SJCRH30 (cell line): ENCODE data around the gene LRRC71. TPM values are rescaled to one million over a fixed set of nuclear protein-coding genes. Genes with fewer than 3 reads are reported as not detected.

Experiments
- DNase-seq, 2 experiments: peaks; one replicate each; pipeline ENCODE4 v3.0.0-alpha.2; 2015 to 2020
- H3K27ac ChIP-seq: fragments of 250-450 bp; sonication (Bioruptor Pico); 2 replicates; pipeline ENCODE4 v1.5.1; 2020; ENCODE audit warnings: mild to moderate bottlenecking, moderate library complexity
- H3K27me3 ChIP-seq: fragments of 250-450 bp; sonication (Bioruptor Pico); 2 replicates; pipeline ENCODE4 v1.5.1; 2020; ENCODE audit warnings: mild to moderate bottlenecking, moderate library complexity
- H3K36me3 ChIP-seq: fragments of 250-450 bp; sonication (Bioruptor Pico); 2 replicates; pipeline ENCODE4 v1.5.1; 2020; ENCODE audit warnings: mild to moderate bottlenecking, moderate library complexity
- H3K4me1 ChIP-seq: fragments of 250-450 bp; sonication (Bioruptor Pico); 2 replicates; pipeline ENCODE4 v1.5.1; 2020; ENCODE audit warnings: mild to moderate bottlenecking, moderate library complexity
- H3K4me3 ChIP-seq: fragments of 250-450 bp; sonication (Bioruptor Pico); 2 replicates; pipeline ENCODE4 v1.5.1; 2020; ENCODE audit warnings: mild to moderate bottlenecking, moderate library complexity
- H3K9me3 ChIP-seq: fragments of 250-450 bp; sonication (Bioruptor Pico); replicated peaks from 2 replicates; pipeline ENCODE4 v1.5.1; 2020; ENCODE audit warnings: mild to moderate bottlenecking, moderate library complexity
- total RNA-seq: library from RNA; depleted of rRNA; stranded (reverse); fragments of >200 nt; shearing (Covaris generic); gene quantifications from 2 replicates; pipeline ENCODE4 v1.2.3, GENCODE V29; 2014; rRNA removed

Gene LRRC71
- total RNA-seq, result not detected in 2 replicates

- Histone ChIP-seq H3K27me3 (peaks cover 3% of the 10 kb centered on the region; the same call in 1 of the 2 replicates), H3K36me3 (no peaks in the 10 kb centered on the region), H3K9me3 (no peaks in the 10 kb centered on the region), H3K4me3 (no peak within 1 kb of the TSS), H3K4me1 (peaks cover 1% of the 10 kb centered on the region), H3K27ac (no peak within 1 kb of the TSS)
- DNase-seq, result no peak
These were observed at the start of gene LRRC71 for GRCh38 chr1:156920233-156921052. TSS of gene LRRC71 (plus strand) at chr1:156920632. CDS start at chr1:156920804, 172 bp downstream.

- Histone ChIP-seq H3K9me3 (no peaks in the 10 kb centered on the region), H3K36me3 (no peaks in the 10 kb centered on the region), H3K27me3 (peaks cover 4% of the 10 kb centered on the region), H3K4me3 (no peak overlapping the region), H3K27ac (no peak overlapping the region), H3K4me1 (no peaks in the 10 kb centered on the region; the same call in 1 of the 2 replicates)
- DNase-seq, result no peak
These were observed 46.8 kb upstream of the LRRC71 start for GRCh38 chr1:156873659-156874058.

DNA sequence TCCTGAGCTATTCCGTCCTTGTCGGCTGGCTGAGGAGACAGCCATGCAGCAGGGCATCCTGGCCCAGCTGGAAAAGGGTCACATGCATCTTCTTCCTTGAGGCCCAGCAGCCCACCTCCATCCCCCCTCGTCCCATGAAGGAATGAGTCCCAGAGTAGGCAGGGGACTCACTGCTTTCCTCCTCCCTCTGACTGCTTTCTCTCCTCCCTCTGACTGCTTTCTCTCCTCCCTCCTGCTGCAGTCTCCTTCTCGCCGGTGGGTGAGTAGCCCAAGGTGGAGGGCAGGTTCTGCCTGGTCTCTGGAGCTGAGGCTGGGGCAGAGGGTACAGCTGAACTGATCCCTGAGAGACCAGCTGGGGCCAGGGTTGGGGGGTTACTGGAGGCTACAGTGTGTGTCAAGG is 46.3 kb upstream of the LRRC71 start:
- Histone ChIP-seq H3K9me3 (no peaks in the 10 kb centered on the region), H3K36me3 (no peaks in the 10 kb centered on the region), H3K27ac (no peak overlapping the region), H3K4me3 (no peak overlapping the region), H3K4me1 (no peaks in the 10 kb centered on the region; the same call in 1 of the 2 replicates), H3K27me3 (peaks cover 4% of the 10 kb centered on the region)
- no peak for DNase-seq

GRCh38 chr1:156874572-156875340 is 45.7 kb upstream of the LRRC71 start:
- no peaks in the 10 kb centered on the region for H3K36me3 ChIP-seq
- H3K4me3 ChIP-seq, result no peak overlapping the region
- no peak for DNase-seq
- no peak overlapping the region for H3K27ac ChIP-seq
- peaks cover 4% of the 10 kb centered on the region for H3K27me3 ChIP-seq
- H3K4me1 ChIP-seq, result no peaks in the 10 kb centered on the region; the same call in 1 of the 2 replicates
- H3K9me3 ChIP-seq, result no peaks in the 10 kb centered on the region

- peaks cover 4% of the 10 kb centered on the region for H3K27me3 ChIP-seq
- no peaks in the 10 kb centered on the region for H3K36me3 ChIP-seq
- H3K9me3 ChIP-seq, result no peaks in the 10 kb centered on the region
- no peak for DNase-seq
- no peak overlapping the region for H3K27ac ChIP-seq
- H3K4me3 ChIP-seq, result no peak overlapping the region
- no peaks in the 10 kb centered on the region; the same call in 1 of the 2 replicates for H3K4me1 ChIP-seq
These were observed 45.2 kb upstream of the LRRC71 start for GRCh38 chr1:156875341-156875615.

- Histone ChIP-seq H3K4me3 (no peak overlapping the region), H3K27ac (no peak overlapping the region), H3K27me3 (peaks cover 4% of the 10 kb centered on the region), H3K9me3 (no peaks in the 10 kb centered on the region), H3K4me1 (no peaks in the 10 kb centered on the region; the same call in 1 of the 2 replicates), H3K36me3 (no peaks in the 10 kb centered on the region)
- DNase-seq, result no peak
These were observed 44.2 kb upstream of the LRRC71 start for GRCh38 chr1:156876281-156876680.

DNA sequence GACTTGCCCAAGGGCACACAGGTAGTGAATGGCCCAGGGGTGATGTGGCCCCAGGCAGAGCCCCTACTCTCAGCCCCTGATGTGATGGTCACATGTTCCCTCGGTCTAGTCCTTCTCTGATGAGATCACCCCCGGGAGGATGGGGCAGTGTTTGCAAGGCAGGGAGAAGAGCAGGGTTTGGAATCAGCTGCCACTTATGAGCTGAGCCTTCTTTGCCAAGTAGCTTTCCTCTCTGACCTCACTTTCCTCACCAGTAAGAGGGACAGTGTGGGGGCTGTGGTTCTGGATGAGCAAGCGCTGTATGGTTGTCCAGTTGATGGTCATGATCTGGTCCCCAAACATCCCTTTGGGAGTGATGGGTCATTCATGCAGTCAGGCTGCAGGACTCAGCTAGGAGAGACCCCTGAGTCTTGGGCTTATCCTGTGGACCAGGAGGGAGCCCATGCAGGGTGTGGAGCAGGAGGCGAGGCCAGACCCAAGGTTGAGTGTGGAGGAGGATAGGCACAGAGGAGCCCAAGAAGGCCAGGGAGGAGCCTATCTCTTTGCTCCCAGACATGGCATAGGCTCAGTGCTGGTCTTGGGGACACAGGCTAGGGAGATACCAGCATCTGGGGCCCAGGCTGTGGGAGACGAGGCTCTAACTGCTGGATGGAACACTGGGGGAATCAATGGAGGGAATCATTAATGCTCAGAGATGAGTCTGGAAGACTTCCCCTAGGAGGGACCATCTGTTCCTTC is 42.8 kb upstream of the LRRC71 start:
- Histone ChIP-seq H3K27me3 (peaks cover 4% of the 10 kb centered on the region; the same call in 1 of the 2 replicates), H3K4me3 (no peak overlapping the region)

DNA sequence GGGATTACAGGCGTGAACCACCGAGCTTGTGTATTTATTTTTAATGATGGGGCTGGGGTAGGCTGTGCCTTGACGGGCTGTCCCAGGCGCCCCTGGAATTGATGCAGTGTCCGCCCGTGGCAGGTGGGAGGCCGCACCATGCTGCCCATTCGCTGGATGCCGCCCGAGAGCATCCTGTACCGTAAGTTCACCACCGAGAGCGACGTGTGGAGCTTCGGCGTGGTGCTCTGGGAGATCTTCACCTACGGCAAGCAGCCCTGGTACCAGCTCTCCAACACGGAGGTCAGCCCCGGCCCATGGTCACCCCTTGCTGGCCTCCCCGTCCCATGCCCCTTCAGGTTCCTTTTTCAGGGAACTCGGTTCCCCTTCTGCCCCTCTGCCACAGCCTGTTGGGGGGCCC is 40.6 kb upstream of the LRRC71 start:
- Histone ChIP-seq H3K4me3 (no peak overlapping the region), H3K9me3 (no peaks in the 10 kb centered on the region), H3K27me3 (peaks cover 8% of the 10 kb centered on the region; the same call in 1 of the 2 replicates), H3K4me1 (no peaks in the 10 kb centered on the region), H3K27ac (no peak overlapping the region), H3K36me3 (no peaks in the 10 kb centered on the region)
- DNase-seq, result no peak

More for the DNA sequence above, 42.8 kb upstream of the LRRC71 start:
- no peak overlapping the region for H3K27ac ChIP-seq
- no peaks in the 10 kb centered on the region for H3K9me3 ChIP-seq
- no peaks in the 10 kb centered on the region for H3K36me3 ChIP-seq
- no peaks in the 10 kb centered on the region for H3K4me1 ChIP-seq
- DNase-seq, result no peak

GRCh38 chr1:156880473-156880872 is 40.0 kb upstream of the LRRC71 start:
- H3K9me3 ChIP-seq, result no peaks in the 10 kb centered on the region
- peaks cover 8% of the 10 kb centered on the region; the same call in 1 of the 2 replicates for H3K27me3 ChIP-seq
- no peaks in the 10 kb centered on the region for H3K4me1 ChIP-seq
- no peak for DNase-seq
- no peak overlapping the region for H3K27ac ChIP-seq
- no peaks in the 10 kb centered on the region for H3K36me3 ChIP-seq
- H3K4me3 ChIP-seq, result no peak overlapping the region

- peaks cover 8% of the 10 kb centered on the region; the same call in 1 of the 2 replicates for H3K27me3 ChIP-seq
- no peaks in the 10 kb centered on the region for H3K36me3 ChIP-seq
- no peak overlapping the region for H3K4me3 ChIP-seq
- H3K9me3 ChIP-seq, result no peaks in the 10 kb centered on the region
- DNase-seq, result no peak
- H3K4me1 ChIP-seq, result no peaks in the 10 kb centered on the region
- no peak overlapping the region for H3K27ac ChIP-seq
These were observed 39.3 kb upstream of the LRRC71 start for GRCh38 chr1:156881101-156881500.

DNA sequence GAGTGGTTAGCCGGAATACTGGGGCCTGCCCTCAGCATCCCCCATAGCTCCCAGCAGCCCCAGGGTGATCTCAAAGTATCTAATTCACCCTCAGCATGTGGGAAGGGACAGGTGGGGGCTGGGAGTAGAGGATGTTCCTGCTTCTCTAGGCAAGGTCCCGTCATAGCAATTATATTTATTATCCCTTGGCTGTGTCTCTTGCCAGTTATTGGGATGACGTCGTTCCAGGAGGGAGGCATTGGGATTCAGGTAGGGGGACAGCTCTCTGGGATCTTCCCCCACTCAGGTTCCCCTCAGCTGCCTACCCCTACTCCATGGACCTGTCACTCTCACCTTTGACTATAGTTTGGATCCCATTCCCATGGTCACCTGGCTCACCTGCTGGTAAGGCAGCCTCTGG is 38.8 kb upstream of the LRRC71 start:
- H3K4me1 ChIP-seq, result no peaks in the 10 kb centered on the region
- no peaks in the 10 kb centered on the region for H3K9me3 ChIP-seq
- no peaks in the 10 kb centered on the region for H3K36me3 ChIP-seq
- DNase-seq, result no peak
- H3K27me3 ChIP-seq, result peaks cover 8% of the 10 kb centered on the region; the same call in 1 of the 2 replicates
- no peak overlapping the region for H3K27ac ChIP-seq
- no peak overlapping the region for H3K4me3 ChIP-seq

DNA sequence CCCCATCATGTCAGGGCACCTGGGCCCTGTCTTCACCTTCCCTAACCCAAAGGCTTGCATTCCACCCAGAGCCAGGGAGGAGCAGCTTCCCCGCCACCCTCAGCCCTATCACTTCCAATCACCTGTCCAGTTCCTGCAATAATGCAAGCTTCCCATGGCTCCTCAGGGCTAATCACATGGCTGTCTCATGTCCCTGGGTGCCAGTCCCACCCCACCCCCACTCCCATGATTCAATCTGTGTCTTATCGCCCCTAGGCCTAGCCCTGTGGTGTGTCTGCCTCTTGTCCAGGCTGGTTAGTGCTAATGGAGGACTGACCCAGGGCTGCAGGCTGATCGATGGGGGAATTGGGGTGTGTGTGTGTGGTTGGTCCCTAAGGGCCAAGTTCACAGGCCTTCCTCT is 37.9 kb upstream of the LRRC71 start:
- no peak overlapping the region for H3K27ac ChIP-seq
- DNase-seq, result no peak
- H3K4me3 ChIP-seq, result no peak overlapping the region
- no peaks in the 10 kb centered on the region for H3K36me3 ChIP-seq
- H3K27me3 ChIP-seq, result peaks cover 8% of the 10 kb centered on the region; the same call in 1 of the 2 replicates
- no peaks in the 10 kb centered on the region for H3K9me3 ChIP-seq
- no peaks in the 10 kb centered on the region for H3K4me1 ChIP-seq

GRCh38 chr1:156883919-156884318 is 36.5 kb upstream of the LRRC71 start:
- Histone ChIP-seq H3K27ac (no peak overlapping the region), H3K9me3 (no peaks in the 10 kb centered on the region), H3K4me1 (no peaks in the 10 kb centered on the region), H3K4me3 (no peak overlapping the region), H3K27me3 (peaks cover 8% of the 10 kb centered on the region; the same call in 1 of the 2 replicates), H3K36me3 (no peaks in the 10 kb centered on the region)
- DNase-seq, result no peak

- Histone ChIP-seq H3K27ac (no peak overlapping the region), H3K4me1 (no peaks in the 10 kb centered on the region), H3K4me3 (no peak overlapping the region), H3K9me3 (no peaks in the 10 kb centered on the region), H3K36me3 (no peaks in the 10 kb centered on the region), H3K27me3 (peaks cover 8% of the 10 kb centered on the region; the same call in 1 of the 2 replicates)
- DNase-seq, result no peak
These were observed 35.8 kb upstream of the LRRC71 start for GRCh38 chr1:156884560-156885184.
